HG02852 (cell line): ENCODE measurements around the gene PDCD10.

ENCODE experiments used
- ATAC-seq: cut with Tn5 transposase; IDR thresholded peaks from one replicate; pipeline ENCODE4 v1.9.1; 2021; ENCODE audit warnings: mild to moderate bottlenecking, moderate library complexity; ENCODE audit not compliant: unreplicated experiment

PDCD10 gene

GRCh38 chr3:167684388-167684993 lies 50.2 kb downstream of the PDCD10 start:
- ATAC-seq, result peak; percentile 92

GRCh38 chr3:167679526-167679925 lies 55.2 kb downstream of the PDCD10 start:
- ATAC-seq, result no peak

GRCh38 chr3:167675848-167676247 lies 58.8 kb downstream of the PDCD10 start:
- no peak for ATAC-seq

DNA sequence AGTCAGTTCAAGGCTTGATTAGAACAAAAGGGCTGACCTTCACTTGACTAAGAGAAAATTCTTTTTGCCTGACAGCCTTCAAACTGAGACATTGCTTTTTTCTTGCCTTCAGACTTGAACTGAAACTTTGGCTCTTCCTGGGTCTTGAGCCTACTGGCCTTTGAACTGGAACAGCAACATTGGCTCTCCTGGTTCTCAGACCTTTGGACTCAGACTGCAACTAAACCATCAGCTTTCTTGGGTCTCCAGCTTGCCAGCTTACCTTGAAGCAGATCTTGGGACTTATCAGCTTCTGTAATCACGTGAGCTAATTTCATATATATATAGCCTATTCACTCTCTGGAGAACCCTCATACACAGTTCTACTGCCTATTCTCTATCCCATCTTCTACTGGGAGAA lies 61.5 kb downstream of the PDCD10 start:
- no peak for ATAC-seq

GRCh38 chr3:167671878-167672427 lies 62.7 kb downstream of the PDCD10 start:
- no peak for ATAC-seq

DNA sequence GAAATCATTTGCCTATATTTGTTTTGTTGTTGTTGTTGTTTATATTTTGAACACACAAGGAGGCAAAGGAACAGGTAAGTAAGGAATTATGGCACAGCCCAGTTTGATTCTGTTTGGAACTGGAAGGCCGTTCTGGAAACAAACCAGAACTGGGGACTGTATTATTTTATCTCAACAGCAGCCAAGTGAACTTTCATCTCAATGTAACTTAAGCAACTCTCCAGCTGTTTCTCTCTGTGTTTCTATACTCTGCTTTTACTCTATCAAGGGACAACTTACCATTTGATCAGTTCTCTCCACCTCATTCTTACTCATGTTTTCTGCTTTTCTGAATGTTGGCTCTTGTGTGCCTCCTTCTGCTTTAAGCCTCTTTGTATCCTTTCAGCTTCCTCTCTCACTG lies 65.0 kb downstream of the PDCD10 start:
- ATAC-seq, result no peak

- no peak for ATAC-seq
Observed at GRCh38 chr3:167668651-167669050, 66.0 kb downstream of the PDCD10 start.

GRCh38 chr3:167666563-167666962 lies 68.1 kb downstream of the PDCD10 start:
- ATAC-seq, result no peak

GRCh38 chr3:167662919-167663400 lies 71.7 kb downstream of the PDCD10 start:
- no peak for ATAC-seq

DNA sequence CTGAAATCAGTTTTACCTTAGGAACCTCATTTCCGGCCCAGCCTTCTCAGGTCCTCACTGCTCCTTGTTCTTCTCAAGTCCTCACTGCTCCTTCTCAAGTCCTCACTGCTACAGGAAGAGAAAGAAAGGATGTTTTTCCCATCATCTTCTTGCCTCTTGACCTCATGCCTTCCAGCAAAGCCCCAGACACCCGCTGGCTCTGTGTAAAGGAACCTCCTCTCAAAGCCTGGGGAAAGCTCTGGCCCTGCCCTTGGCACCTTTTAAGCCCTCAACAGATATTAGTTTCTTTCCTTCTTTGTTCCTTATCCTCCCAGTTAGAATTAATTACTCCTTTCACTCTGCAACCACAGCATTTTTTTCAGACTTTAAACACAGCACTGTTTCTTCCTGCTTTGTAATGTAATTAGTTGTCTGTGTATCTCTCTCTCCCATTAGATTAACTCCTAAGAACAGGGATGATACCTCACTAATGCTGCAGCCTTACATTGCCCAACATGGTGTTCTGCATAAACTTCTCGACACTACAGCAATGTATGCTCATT lies 76.9 kb downstream of the PDCD10 start:
- ATAC-seq, result no peak

DNA sequence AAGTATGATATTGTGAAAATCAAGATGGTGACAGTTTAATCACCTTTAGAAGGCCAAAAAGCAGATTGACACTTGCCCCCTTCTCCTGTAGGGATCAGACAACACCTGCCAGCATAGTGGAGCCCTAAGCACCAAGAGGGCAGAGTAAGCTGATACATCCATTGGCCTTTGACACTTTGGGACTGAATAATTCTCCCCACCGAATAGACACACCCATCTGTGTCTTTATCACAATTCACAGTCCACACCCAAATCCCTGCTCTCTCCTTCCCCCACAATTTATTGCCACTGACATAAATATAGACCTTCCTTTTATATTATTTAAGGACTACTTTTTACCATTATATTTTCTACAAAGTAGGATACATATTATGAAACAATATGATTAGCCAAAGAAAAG lies 77.9 kb downstream of the PDCD10 start:
- no peak for ATAC-seq

DNA sequence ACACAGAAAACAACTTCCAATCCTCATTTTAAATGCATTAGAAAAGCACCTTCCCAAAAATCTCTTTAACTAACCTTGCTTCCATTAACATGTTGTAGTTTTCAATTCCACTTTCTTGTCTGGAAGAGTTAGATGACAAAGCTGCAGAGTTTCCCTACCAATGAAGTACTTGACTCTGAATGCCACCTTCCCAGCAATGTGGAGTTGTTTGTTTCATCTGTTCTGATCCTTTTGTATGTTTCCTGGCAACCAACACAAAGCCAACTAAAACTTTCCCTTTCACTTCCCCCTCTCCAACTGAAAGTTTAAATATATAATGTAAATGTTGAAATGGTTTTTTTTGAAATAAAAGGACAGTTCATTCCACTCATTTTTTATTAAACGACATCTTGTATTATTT lies 80.9 kb downstream of the PDCD10 start, which contains the start of gene WDR49:
TSS of gene WDR49 (minus strand) at position 183 of the 400 bp plus-strand sequence. CDS start 517 bp downstream, outside the sequence.
- no peak for ATAC-seq

- no peak for ATAC-seq
Observed at GRCh38 chr3:167653155-167653554, 81.5 kb downstream of the PDCD10 start.

DNA sequence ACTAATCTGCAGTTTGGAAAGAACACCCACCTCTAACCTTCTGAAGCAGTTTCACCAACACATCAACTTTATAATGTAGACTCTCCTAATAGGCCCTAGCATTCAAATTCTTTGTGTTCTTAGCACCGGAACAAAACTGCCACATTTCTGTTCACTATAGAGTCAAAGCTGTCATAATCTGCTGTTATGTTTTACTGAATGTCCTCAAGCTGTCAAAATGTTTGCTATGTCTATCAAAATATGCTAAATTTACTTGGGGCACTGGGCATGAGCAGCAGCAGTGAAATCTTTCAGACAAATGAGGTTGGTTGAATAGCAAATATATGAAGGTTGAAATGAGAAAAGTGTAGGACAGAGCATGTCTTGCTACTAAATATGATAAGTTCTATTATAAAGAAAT lies 82.9 kb downstream of the PDCD10 start:
- ATAC-seq, result no peak

DNA sequence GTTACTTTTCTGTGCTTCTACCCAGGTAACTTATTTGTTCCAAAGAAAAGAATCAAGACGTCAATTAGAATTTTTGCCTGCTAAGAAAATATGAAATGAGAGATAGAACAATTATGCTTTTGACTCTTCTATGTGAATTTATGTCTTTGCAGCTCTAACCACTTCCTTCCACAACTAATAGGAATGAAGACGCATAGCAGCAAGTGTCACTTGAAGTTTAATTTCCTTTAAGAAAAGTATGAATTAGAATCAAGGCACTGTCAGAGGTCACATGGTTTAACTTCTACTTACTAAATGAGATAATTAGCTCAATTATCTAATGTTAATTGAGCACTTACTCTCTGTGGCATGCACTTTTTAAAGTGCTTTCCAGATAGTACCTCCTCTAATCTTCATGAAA lies 84.2 kb downstream of the PDCD10 start:
- ATAC-seq, result no peak

DNA sequence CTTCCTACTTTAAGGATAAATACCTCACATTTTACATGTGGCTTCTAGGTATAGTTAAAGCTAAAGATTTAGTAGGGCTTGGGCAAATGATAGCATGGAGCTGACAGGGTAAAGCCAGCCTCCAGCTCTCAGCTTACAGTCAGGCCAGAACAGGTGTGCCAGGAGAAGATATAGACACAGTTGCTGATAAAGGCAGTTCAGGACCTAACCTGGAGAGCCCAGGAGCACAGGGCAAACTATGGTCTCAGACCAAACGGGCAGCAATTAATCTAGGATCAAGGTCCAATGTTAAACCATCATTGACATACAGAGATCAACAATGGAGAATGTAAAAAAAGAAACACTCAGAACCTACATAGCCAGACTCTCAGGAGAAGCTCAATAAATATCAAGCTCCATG lies 84.9 kb downstream of the PDCD10 start:
- ATAC-seq, result no peak

DNA sequence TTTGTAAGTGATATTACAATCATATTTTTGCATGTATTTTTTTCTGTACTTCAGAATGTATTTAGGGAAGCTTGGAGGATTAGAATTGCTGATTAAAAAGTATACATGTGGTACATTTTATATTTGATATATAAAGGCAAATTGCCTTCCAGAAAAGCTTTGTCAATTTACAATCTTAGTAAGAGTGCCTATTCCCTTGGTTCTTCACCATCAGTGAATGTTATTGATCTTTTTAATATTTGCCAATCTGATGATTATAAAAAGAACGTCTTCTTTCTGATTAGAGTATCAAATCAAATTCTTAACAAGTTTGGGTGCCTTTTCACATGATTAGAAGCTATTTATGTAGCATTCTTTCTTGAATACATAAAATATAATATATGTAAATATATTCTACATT lies 90.1 kb downstream of the PDCD10 start:
- no peak for ATAC-seq
